Panc1 (cell line): Measurements from ENCODE around the gene PROCR.

Experiments used
- POLR2AphosphoS5 ChIP-seq: IDR thresholded peaks from 2 replicates; pipeline ENCODE4 v1.6.1; 2012; ENCODE audit warnings: mild to moderate bottlenecking, low read depth, low read length, moderate library complexity
- SIN3A ChIP-seq: IDR thresholded peaks from 2 replicates; pipeline ENCODE4 v1.6.1; 2012; ENCODE audit warnings: low read depth, mild to moderate bottlenecking, low read length, moderate library complexity, borderline replicate concordance; ENCODE audit not compliant: insufficient read depth
- TF ChIP-seq, protein P1 (sequence below): fragments of 450-650 bp; IDR thresholded peaks from 2 replicates; pipeline ENCODE4 v1.5.1; 2017; ENCODE audit warnings: mild to moderate bottlenecking

DNA sequence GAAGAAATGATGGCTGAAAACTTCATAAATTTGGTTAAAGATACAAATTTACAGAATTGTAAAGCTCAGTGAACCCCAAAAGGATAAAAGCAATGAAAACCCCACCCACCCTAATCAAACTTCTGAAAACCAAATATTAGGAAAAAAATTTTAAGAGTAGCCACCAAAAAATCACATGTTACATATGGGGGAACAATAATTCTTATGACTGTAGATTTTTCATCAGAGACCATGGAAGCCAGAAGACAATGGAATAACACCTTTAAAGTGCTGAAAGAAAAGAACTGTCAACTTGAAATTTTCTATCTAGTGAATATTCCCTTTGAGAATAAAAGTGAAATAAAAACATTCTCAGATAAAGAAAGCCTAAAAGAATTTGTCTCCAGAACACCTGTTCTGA lies 24.4 kb downstream of the PROCR start:
- TF ChIP-seq, protein P1, sequence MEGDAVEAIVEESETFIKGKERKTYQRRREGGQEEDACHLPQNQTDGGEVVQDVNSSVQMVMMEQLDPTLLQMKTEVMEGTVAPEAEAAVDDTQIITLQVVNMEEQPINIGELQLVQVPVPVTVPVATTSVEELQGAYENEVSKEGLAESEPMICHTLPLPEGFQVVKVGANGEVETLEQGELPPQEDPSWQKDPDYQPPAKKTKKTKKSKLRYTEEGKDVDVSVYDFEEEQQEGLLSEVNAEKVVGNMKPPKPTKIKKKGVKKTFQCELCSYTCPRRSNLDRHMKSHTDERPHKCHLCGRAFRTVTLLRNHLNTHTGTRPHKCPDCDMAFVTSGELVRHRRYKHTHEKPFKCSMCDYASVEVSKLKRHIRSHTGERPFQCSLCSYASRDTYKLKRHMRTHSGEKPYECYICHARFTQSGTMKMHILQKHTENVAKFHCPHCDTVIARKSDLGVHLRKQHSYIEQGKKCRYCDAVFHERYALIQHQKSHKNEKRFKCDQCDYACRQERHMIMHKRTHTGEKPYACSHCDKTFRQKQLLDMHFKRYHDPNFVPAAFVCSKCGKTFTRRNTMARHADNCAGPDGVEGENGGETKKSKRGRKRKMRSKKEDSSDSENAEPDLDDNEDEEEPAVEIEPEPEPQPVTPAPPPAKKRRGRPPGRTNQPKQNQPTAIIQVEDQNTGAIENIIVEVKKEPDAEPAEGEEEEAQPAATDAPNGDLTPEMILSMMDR, result no peak
- TF ChIP-seq POLR2AphosphoS5 (no peak), SIN3A (no peak)
